Body of pancreas (tissue), 4 donors: Measurements from ENCODE around the gene TMC8. TPM values are rescaled to one million over a fixed set of nuclear protein-coding genes. Genes with fewer than 3 reads are reported as not detected.

Source experiments
- ATAC-seq: fragments of 150-250 bp; one replicate; pipeline ENCODE4 v1.9.1; 2016
- DNase-seq, 4 donors: peaks; one replicate each; pipeline ENCODE4 v3.0.0-alpha.2; 2019
- H3K27ac ChIP-seq, 4 donors: fragments of 200-600 bp; sonication (generic); 1 replicate in 3 of 4; 2 replicates in 1 of 4; pipeline versions ENCODE4 v1.5.1 to v1.6.1; 2016 to 2019; ENCODE audit warnings: mild to moderate bottlenecking in 1 of 4, mixed read lengths in 1 of 4, moderate library complexity in 1 of 4
- H3K27me3 ChIP-seq, 2 donors: fragments of 200-600 bp; sonication (generic); one replicate each; pipeline ENCODE4 v1.6.0; 2016; ENCODE audit warnings: mild to moderate bottlenecking in 1 of 2
- H3K36me3 ChIP-seq, 2 donors: fragments of 200-600 bp; sonication (generic); replicated peaks in 1 of 2; 2 replicates each; pipeline ENCODE4 v1.5.1; 2016; ENCODE audit warnings: low read depth in 2 of 2; ENCODE audit not compliant: insufficient read depth in 1 of 2
- H3K4me1 ChIP-seq: fragments of 200-600 bp; sonication (generic); one replicate; pipeline ENCODE4 v1.6.0; 2016
- H3K4me3 ChIP-seq, 2 donors: fragments of 200-600 bp; sonication (generic); 1 replicate in 1 of 2; 2 replicates in 1 of 2; pipeline ENCODE4 v1.5.1; 2016 to 2019
- H3K9me3 ChIP-seq, 3 donors: fragments of 200-600 bp; sonication (generic); 1 replicate in 2 of 3; 2 replicates in 1 of 3; pipeline ENCODE4 v1.5.1; 2016
- POLR2A ChIP-seq, 3 donors: fragments of 450-650 bp; IDR thresholded peaks; one replicate each; pipeline ENCODE4 v1.6.1; 2016; ENCODE audit warnings: antibody characterized with exemption in 3 of 3, mild to moderate bottlenecking in 2 of 3
- WGBS, 2 donors: methylation state at CpG; one replicate each; pipeline ENCODE4 v1.1.5; 2017; 5-methylcytosine and 5-hydroxymethylcytosine counted together
- intact Hi-C: fragments of 100-400 bp; cut with DNase I; formaldehyde crosslinking; loops from one replicate; pipeline ENCODE4 v1.15.1; 2023
- total RNA-seq, 2 donors: library from RNA; depleted of rRNA; stranded (reverse); fragments of >200 nt; gene quantifications; one replicate each; pipeline ENCODE4 v1.1.0, GENCODE V29; 2016
- TF ChIP-seq, protein P1 (sequence below), 7 experiments: fragments of 450-650 bp in 4 of 7; fragments of 200-600 bp in 3 of 7; sonication (generic) in 3 of 7; IDR thresholded peaks; one replicate each; pipeline ENCODE4 v1.5.1; 2016 to 2019; ENCODE audit warnings: antibody characterized with exemption in 7 of 7

Gene TMC8
- total RNA-seq, 2 donors from 2014 or later = 1.6 to 3.3 TPM

DNA sequence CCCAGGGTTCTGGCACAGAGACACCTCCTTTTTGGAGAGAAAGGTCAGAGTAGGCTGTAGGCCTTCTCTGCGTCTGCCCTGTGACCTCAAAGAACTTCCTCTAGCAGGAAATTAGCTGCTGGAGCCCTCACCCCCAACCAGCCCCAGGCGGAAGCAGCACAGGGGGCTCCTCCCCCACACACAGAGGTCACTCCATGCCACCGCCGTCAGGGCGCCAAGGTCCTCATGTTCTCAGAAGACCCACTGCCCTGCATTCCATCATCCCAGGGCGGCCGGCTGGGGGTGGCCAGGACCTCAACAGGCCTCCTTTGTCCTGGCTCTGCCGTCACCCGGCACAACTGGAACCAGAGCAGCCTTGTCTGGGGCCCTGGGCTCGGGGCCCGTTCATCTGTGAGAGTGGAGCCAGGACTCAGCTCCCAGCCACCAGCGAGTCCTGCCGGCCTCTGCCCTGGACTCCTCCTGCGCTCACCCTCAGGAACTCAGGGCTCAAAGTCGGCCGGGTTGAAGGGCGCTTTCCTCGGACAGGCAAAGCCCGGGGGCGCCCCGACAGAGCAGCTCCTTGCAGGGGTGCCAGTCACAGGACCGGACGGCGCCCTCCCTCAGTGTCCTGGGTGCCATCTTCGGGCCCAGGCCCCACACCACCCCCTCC lies 3.2 kb upstream of the TMC8 start:
- ATAC-seq (peak; percentile 57), DNase-seq (peak; percentile 64 to 82 (median 72))
- intact Hi-C loops = no loop called here
- Histone ChIP-seq H3K9me3 (no peaks in the 10 kb centered on the region), H3K36me3 (peaks cover 0 to 4% of the 10 kb centered on the region in 2 donors), H3K27me3 (no peaks in the 10 kb centered on the region), H3K4me3 (peak overlapping the region; percentile 35 to 62), H3K27ac (peak overlapping the region; percentile 69 to 91 (median 83)), H3K4me1 (peaks cover 44% of the 10 kb centered on the region)
- WGBS, 2 donors = 18 to 67% methylated on average over 1 to 24 of the region's 25 CpGs
- TF ChIP-seq, protein P1, sequence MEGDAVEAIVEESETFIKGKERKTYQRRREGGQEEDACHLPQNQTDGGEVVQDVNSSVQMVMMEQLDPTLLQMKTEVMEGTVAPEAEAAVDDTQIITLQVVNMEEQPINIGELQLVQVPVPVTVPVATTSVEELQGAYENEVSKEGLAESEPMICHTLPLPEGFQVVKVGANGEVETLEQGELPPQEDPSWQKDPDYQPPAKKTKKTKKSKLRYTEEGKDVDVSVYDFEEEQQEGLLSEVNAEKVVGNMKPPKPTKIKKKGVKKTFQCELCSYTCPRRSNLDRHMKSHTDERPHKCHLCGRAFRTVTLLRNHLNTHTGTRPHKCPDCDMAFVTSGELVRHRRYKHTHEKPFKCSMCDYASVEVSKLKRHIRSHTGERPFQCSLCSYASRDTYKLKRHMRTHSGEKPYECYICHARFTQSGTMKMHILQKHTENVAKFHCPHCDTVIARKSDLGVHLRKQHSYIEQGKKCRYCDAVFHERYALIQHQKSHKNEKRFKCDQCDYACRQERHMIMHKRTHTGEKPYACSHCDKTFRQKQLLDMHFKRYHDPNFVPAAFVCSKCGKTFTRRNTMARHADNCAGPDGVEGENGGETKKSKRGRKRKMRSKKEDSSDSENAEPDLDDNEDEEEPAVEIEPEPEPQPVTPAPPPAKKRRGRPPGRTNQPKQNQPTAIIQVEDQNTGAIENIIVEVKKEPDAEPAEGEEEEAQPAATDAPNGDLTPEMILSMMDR (IDR thresholded peaks at IDR 0.05) = no peak
- TF ChIP-seq POLR2A (IDR thresholded peaks at IDR 0.05) = peak; percentile 34 to 85 (median 77)

DNA sequence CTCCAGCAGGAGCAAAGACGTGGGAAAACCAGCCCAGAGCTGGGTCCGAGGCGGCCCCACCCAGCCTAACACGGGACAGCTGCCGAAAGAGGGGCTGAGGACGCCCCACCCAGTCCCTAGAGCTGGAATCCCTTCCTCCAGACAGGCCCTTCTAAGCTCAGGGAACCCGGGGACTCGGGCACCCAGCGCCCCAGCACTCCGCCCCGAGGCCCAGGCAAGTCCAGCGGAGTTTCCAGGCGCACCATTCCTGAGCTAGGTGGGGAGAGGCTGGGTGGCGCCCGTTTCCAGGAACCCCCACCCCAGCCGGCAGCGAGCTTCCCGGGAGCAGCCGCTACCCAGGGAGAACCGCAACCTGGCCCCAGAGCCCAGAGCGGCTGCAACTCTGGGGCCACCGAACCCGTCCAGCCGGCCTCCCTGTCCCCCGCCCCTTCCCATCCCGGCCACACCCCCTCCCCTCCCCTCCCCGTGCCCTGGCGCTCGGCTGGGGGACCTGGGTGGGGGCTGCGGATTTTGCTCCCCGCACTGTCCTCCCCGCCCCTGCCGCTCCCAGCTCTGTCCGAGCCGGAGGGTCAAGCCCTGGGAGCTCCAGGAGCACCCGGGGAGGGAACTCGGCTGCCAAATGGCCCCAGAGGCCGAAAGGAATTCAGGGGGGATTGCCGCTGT lies 2.6 kb upstream of the TMC8 start:
- H3K27me3 ChIP-seq = no peaks in the 10 kb centered on the region
- H3K36me3 ChIP-seq = peaks cover 0 to 2% of the 10 kb centered on the region in 2 donors
- WGBS, 2 donors = 1% methylated on average over 30 of the region's 39 CpGs; no CpG with 5 or more reads in 1 of the 2 donors
- DNase-seq (peak; percentile 35 to 58 (median 48)), ATAC-seq (peak; percentile 37)
- intact Hi-C loops = no loop called here
- no peaks in the 10 kb centered on the region for H3K9me3 ChIP-seq
- H3K4me3 ChIP-seq = peak overlapping the region; percentile 35 to 62
- TF ChIP-seq POLR2A (IDR thresholded peaks at IDR 0.05) = no peak
- TF ChIP-seq, protein P1 (IDR thresholded peaks at IDR 0.05) = no peak
- peaks cover 44% of the 10 kb centered on the region for H3K4me1 ChIP-seq
- peak overlapping the region; percentile 69 to 91 (median 83) for H3K27ac ChIP-seq

DNA sequence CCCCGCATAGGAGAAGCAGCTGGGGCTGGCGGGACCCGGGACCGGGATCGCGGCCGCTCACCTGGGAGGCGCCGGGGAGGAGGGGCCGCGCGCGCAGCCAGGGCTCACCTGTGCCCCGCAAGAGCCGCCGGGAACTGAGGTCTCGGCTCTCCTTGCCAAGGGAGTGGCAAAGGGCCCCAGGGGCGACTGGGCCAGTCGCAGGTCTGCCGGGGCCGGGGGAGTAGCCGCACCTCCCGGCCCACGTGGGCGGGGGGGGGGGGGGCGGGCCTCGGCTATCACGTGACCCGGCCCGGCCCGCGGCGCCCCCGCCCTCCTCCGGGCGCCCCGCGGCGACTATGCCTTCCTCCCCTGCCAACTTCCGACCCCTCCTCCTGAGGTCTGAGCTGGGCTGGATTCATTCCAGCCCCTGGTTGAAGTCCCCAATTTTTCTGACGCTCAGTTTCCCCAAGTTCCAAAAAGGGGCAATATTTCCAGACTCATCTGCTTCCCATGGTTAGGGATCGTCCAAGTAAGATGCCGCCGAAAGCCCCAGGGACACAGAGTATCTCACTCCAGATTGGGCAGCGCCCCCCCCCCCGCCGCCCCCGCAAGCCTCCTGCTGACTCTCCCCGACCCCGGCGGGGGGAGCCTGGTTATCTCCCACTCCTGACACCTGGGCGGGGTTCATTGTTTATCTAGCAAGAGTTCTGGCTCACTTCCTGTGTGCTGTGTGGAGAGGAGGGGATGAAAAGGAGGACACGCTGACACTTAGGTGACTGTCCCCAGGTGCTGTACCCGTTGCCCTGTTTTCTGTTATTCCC lies 1.8 kb upstream of the TMC8 start, which contains the start of gene TMC6:
TMC6 (minus strand) TSS at position 205 of the 800 bp plus-strand sequence. CDS start 1,923 bp downstream, outside the sequence.
- Histone ChIP-seq H3K27me3 (no peaks in the 10 kb centered on the region), H3K27ac (peak within 1 kb of the TSS; percentile 69 to 91 (median 83)), H3K4me1 (peaks cover 44% of the 10 kb centered on the region), H3K4me3 (peak within 1 kb of the TSS; percentile 35 to 62), H3K36me3 (no peaks in the 10 kb centered on the region), H3K9me3 (no peaks in the 10 kb centered on the region)
- ATAC-seq (peak; percentile 67), DNase-seq (peak; percentile 67 to 82 (median 78))
- intact Hi-C loops = no loop called here
- WGBS, 2 donors = 1 to 2% methylated on average over 12 to 40 of the region's 54 CpGs
- TF ChIP-seq, protein P1 (IDR thresholded peaks at IDR 0.05) = no peak
- TF ChIP-seq POLR2A (IDR thresholded peaks at IDR 0.05) = peak; percentile 62 to 88 (median 85)

DNA sequence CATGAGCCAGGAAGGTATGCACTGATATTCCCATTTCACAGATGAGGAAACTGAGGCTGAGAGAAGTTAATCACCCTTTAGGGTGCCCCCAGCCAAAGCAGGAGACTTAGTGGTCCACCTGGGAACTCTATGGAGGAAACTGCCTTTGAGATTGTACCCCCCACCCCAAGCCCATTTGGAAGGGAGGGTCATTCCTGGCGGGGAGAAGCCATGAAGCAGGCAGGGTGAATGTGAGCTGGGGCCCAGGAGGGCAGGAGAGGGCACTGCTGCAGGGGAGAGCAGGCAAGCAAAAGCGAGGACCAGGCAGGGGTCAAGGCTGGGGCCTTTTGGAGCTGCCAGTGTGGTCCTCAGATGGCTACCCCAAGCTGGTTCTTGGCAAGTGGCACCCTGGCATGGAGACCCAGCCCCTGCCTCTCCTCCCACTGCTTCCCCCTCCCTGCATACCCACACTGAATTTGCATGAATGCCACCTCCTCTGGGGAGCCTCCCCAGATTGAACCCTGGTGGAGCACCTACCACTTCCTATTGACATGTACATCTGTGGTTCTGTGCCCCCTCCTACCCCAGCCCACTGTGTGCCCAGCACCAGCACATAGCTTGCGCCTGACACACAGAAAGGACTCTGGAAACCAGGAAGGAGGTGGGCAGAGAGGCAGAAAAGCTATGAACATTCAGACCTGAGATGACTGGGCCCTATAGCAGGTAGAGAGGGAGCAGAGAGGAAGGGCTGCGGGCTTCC lies 1.1 kb upstream of the TMC8 start:
- Histone ChIP-seq H3K27me3 (no peaks in the 10 kb centered on the region), H3K4me1 (peaks cover 44% of the 10 kb centered on the region), H3K36me3 (no peaks in the 10 kb centered on the region), H3K9me3 (no peaks in the 10 kb centered on the region), H3K4me3 (no peak overlapping the region), H3K27ac (peak overlapping the region in 2 of 4 donors; percentile 82 to 91)
- ATAC-seq = no peak
- TF ChIP-seq POLR2A (IDR thresholded peaks at IDR 0.05) = no peak
- TF ChIP-seq, protein P1 (IDR thresholded peaks at IDR 0.05) = no peak
- intact Hi-C loops = no loop called here
- WGBS, 2 donors = 60 to 70% methylated on average over 4 of the region's 4 CpGs
- peak in 1 of 4 donors; percentile 12 for DNase-seq
